Caco-2 (cell line): Measurements from ENCODE around the gene RAB20. TPM values are rescaled to one million over a fixed set of nuclear protein-coding genes. Genes with fewer than 3 reads are reported as not detected.

Experiments
- BruUV-seq: library from RNA; stranded (reverse); fragments of 400-500 nt; replicated peaks from 2 replicates; lab custom pipeline; 2021; lab: Mats Ljungman, UMichigan
- CTCF ChIA-PET: fragments of 300-600 bp; sonication (Branson Sonifier 250); formaldehyde crosslinking; loops from one replicate; lab custom pipeline; 2022; ENCODE audit warnings: antibody characterized with exemption; lab: Charles Lee
- POLR2A ChIA-PET: fragments of 300-600 bp; sonication (Branson Sonifier 250); formaldehyde crosslinking; loops from one replicate; lab custom pipeline; 2022; ENCODE audit warnings: antibody characterized with exemption; lab: Charles Lee
- DNase-seq, 2 experiments: peaks; one replicate each; pipeline versions ENCODE4 v3.0.0 to v3.0.0-alpha.2; 2020 to 2022
- H3K27me3 ChIP-seq: replicated peaks from 2 replicates; pipeline ENCODE4 v1.6.0; 2011; ENCODE audit warnings: low read length; ENCODE audit not compliant: control insufficient read depth, insufficient read depth
- H3K36me3 ChIP-seq: 2 replicates; pipeline ENCODE4 v1.5.1; 2011; ENCODE audit warnings: low read length; ENCODE audit not compliant: control insufficient read depth, insufficient read depth
- H3K4me1 ChIP-seq: fragments of 250-450 bp; sonication (Bioruptor Pico); 2 replicates; pipeline ENCODE4 v1.5.1; 2020; ENCODE audit warnings: mild to moderate bottlenecking
- H3K4me3 ChIP-seq: 2 replicates; pipeline ENCODE4 v1.5.1; 2011; ENCODE audit warnings: low read depth, mild to moderate bottlenecking, control low read depth, low read length
- H3K9me3 ChIP-seq: fragments of 250-450 bp; sonication (Bioruptor Pico); 2 replicates; pipeline ENCODE4 v1.5.1; 2020; ENCODE audit warnings: mild to moderate bottlenecking, moderate library complexity
- H3K27ac Mint-ChIP-seq: one replicate; pipeline ENCODE4 v1.8.0; 2022; ENCODE audit warnings: mixed read lengths; ENCODE audit not compliant: unreplicated experiment
- H3K27me3 Mint-ChIP-seq: one replicate; pipeline ENCODE4 v1.8.0; 2022; ENCODE audit warnings: mixed read lengths; ENCODE audit not compliant: insufficient read depth, unreplicated experiment
- H3K36me3 Mint-ChIP-seq: one replicate; pipeline ENCODE4 v1.8.0; 2022; ENCODE audit warnings: mild to moderate bottlenecking, mixed read lengths; ENCODE audit not compliant: insufficient read depth, unreplicated experiment
- H3K4me1 Mint-ChIP-seq: one replicate; pipeline ENCODE4 v1.8.0; 2022; ENCODE audit warnings: low read depth, mixed read lengths; ENCODE audit not compliant: unreplicated experiment
- H3K4me3 Mint-ChIP-seq: one replicate; pipeline ENCODE4 v1.8.0; 2022; ENCODE audit warnings: mild to moderate bottlenecking, moderate library complexity, mixed read lengths; ENCODE audit not compliant: unreplicated experiment
- H3K9me3 Mint-ChIP-seq: one replicate; pipeline ENCODE4 v1.8.0; 2022; ENCODE audit warnings: mixed read lengths; ENCODE audit not compliant: unreplicated experiment
- CTCF ChIP-seq, 2 experiments: fragments of 200-600 bp in 1 of 2; IDR thresholded peaks; 1 replicate in 1 of 2; 2 replicates in 1 of 2; pipeline versions ENCODE4 v1.5.1 to v1.8.0; 2011 to 2022; ENCODE audit warnings: antibody characterized with exemption in 1 of 2, control low read depth in 1 of 2, inconsistent platforms in 1 of 2, low read depth in 1 of 2, low read length in 1 of 2, mild to moderate bottlenecking in 1 of 2, moderate library complexity in 1 of 2; ENCODE audit not compliant: insufficient read depth in 1 of 2, severe bottlenecking in 1 of 2, unreplicated experiment in 1 of 2
- intact Hi-C: fragments of 100-400 bp; cut with micrococcal nuclease; formaldehyde crosslinking; loops from one replicate; pipeline ENCODE4 v1.10.0; 2022; ENCODE audit not compliant: unreplicated experiment
- total RNA-seq: library from RNA; stranded (reverse); gene quantifications from 2 replicates; pipeline ENCODE4 v1.2.3, GENCODE V29; 2022

Gene RAB20
- total RNA-seq, 1 experiment from 2014 or later = 37.9 TPM

- CTCF ChIA-PET = no interaction called here
- intact Hi-C loops = no loop called here
- Histone ChIP-seq H3K36me3 (no peaks in the 10 kb centered on the region), H3K4me1 (no peaks in the 10 kb centered on the region), H3K4me3 (no peak overlapping the region), H3K9me3 (peaks cover 10% of the 10 kb centered on the region; the same call in 1 of the 2 replicates), H3K27me3 (no peaks in the 10 kb centered on the region)
- TF ChIP-seq CTCF (IDR thresholded peaks at IDR 0.05; ENCODE audit: insufficient read depth in 1 of 2, low read depth in 1 of 2, low read length in 1 of 2, severe bottlenecking in 1 of 2, unreplicated experiment in 1 of 2) = no peak
- peak overlapping the region; percentile 48 for H3K27ac Mint-ChIP-seq
- H3K27me3 Mint-ChIP-seq = no peaks in the 10 kb centered on the region
- H3K4me3 Mint-ChIP-seq = no peak overlapping the region
- H3K4me1 Mint-ChIP-seq = peaks cover 9% of the 10 kb centered on the region
- H3K36me3 Mint-ChIP-seq = peaks cover 33% of the 10 kb centered on the region
- POLR2A ChIA-PET = no interaction called here
- H3K9me3 Mint-ChIP-seq = peaks cover 15% of the 10 kb centered on the region
- no TSS peak for BruUV-seq
- no peak for DNase-seq
These were observed 61.2 kb downstream of the RAB20 start for GRCh38 chr13:110500341-110500740.

GRCh38 chr13:110499621-110500281 is 61.8 kb downstream of the RAB20 start:
- peaks cover 9% of the 10 kb centered on the region for H3K4me1 Mint-ChIP-seq
- Histone ChIP-seq H3K27me3 (no peaks in the 10 kb centered on the region), H3K4me1 (no peaks in the 10 kb centered on the region), H3K4me3 (no peak overlapping the region), H3K36me3 (no peaks in the 10 kb centered on the region), H3K9me3 (peaks cover 10% of the 10 kb centered on the region; the same call in 1 of the 2 replicates)
- no peak for DNase-seq
- H3K4me3 Mint-ChIP-seq = no peak overlapping the region
- H3K9me3 Mint-ChIP-seq = peaks cover 15% of the 10 kb centered on the region
- peak overlapping the region; percentile 48 for H3K27ac Mint-ChIP-seq
- intact Hi-C loops = no loop called here
- no TSS peak for BruUV-seq
- H3K27me3 Mint-ChIP-seq = no peaks in the 10 kb centered on the region
- CTCF ChIA-PET = no interaction called here
- POLR2A ChIA-PET = no interaction called here
- H3K36me3 Mint-ChIP-seq = peaks cover 33% of the 10 kb centered on the region
- no peak for TF ChIP-seq CTCF (IDR thresholded peaks at IDR 0.05; ENCODE audit: insufficient read depth in 1 of 2, low read depth in 1 of 2, low read length in 1 of 2, severe bottlenecking in 1 of 2, unreplicated experiment in 1 of 2)

DNA sequence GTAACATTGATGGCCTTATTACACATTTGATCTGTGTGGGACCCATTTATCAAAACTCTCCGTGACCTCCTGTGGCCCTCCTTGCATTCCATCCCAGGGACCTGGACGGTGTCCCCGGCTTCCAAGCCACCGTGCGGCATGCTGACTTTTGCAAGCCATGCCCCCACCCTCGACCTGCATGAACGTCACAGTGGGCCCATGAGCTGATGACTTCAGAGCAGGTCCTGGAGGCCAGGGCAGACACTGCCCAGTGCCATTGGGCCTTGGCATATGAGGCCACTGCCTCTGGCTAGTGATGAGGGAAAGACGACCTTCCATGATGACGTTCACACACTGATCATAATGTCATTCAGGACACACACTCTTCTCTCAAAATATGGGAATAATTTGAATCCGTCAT is 62.8 kb downstream of the RAB20 start:
- Mint-ChIP-seq H3K27me3 (no peaks in the 10 kb centered on the region), H3K27ac (no peak overlapping the region), H3K4me1 (peaks cover 9% of the 10 kb centered on the region), H3K9me3 (peaks cover 15% of the 10 kb centered on the region), H3K36me3 (peaks cover 27% of the 10 kb centered on the region), H3K4me3 (no peak overlapping the region)
- Histone ChIP-seq H3K27me3 (no peaks in the 10 kb centered on the region), H3K4me1 (no peaks in the 10 kb centered on the region), H3K9me3 (peaks cover under 1% of the 10 kb centered on the region; the same call in 1 of the 2 replicates), H3K36me3 (no peaks in the 10 kb centered on the region), H3K4me3 (no peak overlapping the region)
- BruUV-seq = no TSS peak
- POLR2A ChIA-PET = no interaction called here
- intact Hi-C loops = no loop called here
- DNase-seq = no peak
- TF ChIP-seq CTCF (IDR thresholded peaks at IDR 0.05; ENCODE audit: insufficient read depth in 1 of 2, low read depth in 1 of 2, low read length in 1 of 2, severe bottlenecking in 1 of 2, unreplicated experiment in 1 of 2) = no peak
- CTCF ChIA-PET = no interaction called here
